Fibroblast of mammary gland (primary cell): ENCODE measurements around the gene COX7A1.

Experiments used
- DNase-seq: peaks from one replicate; pipeline ENCODE4 v3.0.0-alpha.2; 2010; ENCODE audit warnings: low read depth
- H3K4me3 ChIP-seq: 2 replicates; pipeline ENCODE4 v1.5.1; 2011; ENCODE audit warnings: low read depth, mild to moderate bottlenecking, low read length, moderate library complexity; ENCODE audit not compliant: control insufficient read depth
- TF ChIP-seq, protein P1 (sequence below): conservative IDR thresholded peaks from 2 replicates; pipeline ENCODE4 v1.5.1; 2011; ENCODE audit warnings: low read depth, low read length, inconsistent platforms; ENCODE audit not compliant: control insufficient read depth, insufficient read depth

COX7A1 gene

DNA sequence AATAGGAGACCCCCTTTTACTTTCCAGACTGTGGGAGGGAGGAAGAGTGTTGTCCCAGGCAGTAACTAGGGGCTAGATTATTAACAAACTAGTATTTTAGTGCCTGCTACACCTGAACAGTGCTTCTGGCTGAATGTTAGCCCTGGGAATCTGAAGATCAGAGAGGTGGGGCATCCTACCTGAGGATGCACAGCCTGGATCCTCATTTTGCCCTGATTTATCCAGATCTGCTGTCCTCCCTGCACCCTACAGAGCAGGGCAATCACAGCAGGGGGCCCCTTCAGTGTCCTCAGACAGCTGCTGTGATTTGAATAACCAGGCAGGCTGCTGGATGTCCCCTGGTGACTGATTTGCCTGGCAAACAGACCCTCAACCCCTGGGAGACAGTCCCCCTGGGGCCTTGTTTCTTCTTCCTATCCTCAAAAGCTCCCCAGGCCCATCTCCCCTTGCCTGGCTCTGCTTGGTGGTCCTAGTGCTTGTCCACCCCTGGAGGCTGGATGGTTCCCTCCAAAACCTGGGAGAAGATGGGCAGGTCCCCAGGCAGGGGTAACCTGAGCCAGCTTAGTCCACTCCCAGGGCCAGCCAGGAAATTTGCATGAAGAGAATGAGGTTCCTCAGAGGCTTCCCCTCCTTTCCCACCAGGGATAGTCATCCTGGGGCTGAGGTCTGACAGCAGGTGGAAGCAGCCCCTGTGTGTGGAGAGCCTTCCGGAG is 41.6 kb downstream of the COX7A1 start, which contains the start of gene OVOL3:
Gene OVOL3, plus strand, starts transcription at position 657 of the 713 bp plus-strand sequence. CDS start 60 bp downstream, outside the sequence.
- no peak for DNase-seq
- H3K4me3 ChIP-seq = no peak within 1 kb of the TSS
- TF ChIP-seq, protein P1, sequence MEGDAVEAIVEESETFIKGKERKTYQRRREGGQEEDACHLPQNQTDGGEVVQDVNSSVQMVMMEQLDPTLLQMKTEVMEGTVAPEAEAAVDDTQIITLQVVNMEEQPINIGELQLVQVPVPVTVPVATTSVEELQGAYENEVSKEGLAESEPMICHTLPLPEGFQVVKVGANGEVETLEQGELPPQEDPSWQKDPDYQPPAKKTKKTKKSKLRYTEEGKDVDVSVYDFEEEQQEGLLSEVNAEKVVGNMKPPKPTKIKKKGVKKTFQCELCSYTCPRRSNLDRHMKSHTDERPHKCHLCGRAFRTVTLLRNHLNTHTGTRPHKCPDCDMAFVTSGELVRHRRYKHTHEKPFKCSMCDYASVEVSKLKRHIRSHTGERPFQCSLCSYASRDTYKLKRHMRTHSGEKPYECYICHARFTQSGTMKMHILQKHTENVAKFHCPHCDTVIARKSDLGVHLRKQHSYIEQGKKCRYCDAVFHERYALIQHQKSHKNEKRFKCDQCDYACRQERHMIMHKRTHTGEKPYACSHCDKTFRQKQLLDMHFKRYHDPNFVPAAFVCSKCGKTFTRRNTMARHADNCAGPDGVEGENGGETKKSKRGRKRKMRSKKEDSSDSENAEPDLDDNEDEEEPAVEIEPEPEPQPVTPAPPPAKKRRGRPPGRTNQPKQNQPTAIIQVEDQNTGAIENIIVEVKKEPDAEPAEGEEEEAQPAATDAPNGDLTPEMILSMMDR = no peak

DNA sequence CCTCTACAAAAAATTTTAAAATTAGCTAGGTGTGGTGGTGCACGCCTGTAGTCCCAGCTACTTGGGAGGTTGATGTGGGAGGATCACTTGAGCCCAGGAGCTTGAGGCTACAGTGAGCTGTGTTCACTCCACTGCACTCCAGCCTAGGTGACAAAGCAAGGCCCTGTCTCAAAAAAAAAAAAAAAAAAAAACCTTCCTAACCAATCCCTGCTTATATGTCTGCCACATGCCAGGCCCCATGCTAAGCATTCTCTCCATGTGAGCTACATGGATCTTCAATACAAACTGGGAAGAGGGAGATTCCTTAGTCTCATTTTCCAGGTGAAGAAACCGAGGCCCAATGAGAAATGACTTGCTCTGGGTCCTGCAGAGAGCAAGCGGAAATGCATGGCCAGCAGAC is 43.6 kb downstream of the COX7A1 start:
- no peak for DNase-seq
- TF ChIP-seq, protein P1 = no peak

DNA sequence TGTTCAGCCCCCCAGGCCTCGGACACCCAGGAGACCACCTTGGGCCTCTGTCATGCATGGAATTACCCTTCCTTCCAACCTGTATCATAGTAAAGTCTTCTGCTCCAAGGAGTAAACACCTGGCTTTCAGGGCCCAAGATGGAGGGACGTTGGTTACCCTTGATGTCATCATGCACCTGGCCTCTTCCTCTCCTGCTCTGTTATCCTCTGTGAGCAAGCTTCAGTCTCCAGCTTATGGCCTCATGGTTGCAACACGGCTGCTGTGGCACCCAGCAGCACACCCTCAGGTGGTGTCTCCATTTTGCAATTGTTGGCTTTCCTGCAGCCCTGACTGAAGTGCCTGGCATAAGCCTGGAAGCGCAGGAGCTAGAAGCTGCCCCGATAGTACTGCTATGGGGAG is 45.3 kb downstream of the COX7A1 start:
- no peak for DNase-seq
- H3K4me3 ChIP-seq = no peak overlapping the region
- TF ChIP-seq, protein P1 = no peak

More for the DNA sequence above, 43.6 kb downstream of the COX7A1 start:
- no peak overlapping the region for H3K4me3 ChIP-seq

DNA sequence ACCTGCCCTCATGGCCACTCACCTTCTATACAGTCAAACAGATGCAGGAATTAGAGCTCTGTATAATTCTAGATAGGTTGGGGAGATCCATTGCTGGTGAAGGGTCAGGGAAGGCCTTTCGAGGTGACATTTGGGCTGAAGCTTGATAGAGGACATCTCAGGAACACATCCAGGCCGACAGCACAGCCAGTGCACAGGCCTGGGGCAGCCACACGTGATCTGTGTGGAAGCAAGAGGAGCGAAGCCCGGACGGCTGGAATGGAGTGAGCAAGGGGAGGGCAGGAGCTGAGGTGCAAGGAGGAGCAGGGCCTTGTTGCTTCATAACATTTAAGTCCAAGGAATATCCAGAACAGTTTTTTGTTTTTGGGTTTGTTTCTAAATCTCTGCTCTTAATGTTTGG is 45.8 kb downstream of the COX7A1 start:
- H3K4me3 ChIP-seq = no peak overlapping the region
- DNase-seq = no peak
- TF ChIP-seq, protein P1 = no peak

DNA sequence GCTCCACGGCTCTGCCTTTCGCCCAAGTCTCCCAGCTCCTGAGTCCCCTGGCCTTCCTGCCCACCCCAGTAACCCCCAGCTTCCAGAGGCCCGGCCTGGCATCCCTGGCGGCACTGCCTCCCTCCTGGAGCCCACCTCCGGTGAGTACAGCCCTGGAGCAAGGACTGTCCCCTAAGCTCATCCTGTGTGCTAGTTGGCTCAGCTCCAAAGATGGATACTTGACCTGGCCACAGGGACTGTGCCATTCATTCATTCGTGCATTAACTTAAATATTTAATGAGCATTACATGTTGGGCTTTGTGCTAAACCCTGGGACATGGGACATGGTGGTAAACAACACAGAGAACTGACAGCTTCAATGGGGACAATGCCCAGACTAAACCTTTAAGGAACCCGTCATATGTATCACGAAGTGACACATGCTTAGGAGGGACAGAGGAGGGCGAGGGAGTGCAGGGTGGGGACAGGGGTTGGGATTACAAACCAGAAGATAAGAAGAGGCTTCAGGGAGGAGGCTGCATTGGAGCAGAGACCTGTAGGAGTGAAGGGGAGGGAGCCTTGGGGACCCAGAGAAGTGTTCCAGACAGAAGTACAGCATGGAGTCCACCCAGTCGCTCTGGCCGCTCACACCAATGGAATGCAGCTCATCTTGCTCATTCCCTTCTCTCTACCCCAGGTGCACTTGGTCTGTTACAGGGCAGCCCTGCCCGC is 48.2 kb downstream of the COX7A1 start:
- DNase-seq = no peak
- TF ChIP-seq, protein P1 = no peak
- H3K4me3 ChIP-seq = no peak overlapping the region

DNA sequence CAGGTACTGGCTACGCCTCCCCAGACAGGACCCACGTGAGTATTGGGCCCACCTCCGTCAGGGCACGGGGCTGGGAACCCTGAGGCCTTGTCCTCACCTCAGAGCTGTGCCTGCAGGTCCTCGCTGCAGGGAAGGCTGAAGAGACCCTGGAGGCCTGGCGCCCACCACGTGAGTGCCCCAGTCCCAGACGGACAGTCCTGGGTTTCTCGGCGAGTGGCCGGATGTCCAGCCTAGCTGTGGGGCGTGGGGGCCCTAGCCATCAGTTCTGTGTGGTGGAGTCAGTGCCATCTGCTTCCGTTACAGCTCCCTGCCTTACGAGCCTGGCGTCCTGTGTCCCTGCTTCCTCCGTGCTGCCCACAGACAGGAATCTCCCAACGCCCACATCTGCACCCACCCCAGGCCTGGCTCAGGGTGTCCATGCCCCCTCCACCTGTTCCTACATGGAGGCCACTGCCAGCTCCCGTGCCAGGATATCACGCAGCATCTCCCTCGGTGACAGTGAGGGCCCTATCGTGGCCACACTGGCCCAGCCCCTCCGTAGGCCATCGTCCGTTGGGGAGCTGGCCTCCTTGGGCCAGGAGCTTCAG is 49.1 kb downstream of the COX7A1 start:
- no peak overlapping the region for H3K4me3 ChIP-seq
- DNase-seq = no peak

More for the DNA sequence above, 49.1 kb downstream of the COX7A1 start:
- TF ChIP-seq, protein P1 = no peak
